ENCODE results near the gene POTEC. TPM values are rescaled to one million over a fixed set of nuclear protein-coding genes. Genes with fewer than 3 reads are reported as not detected.
"Not testable (repeated sequence)": the region's sequence is repeated elsewhere in the genome, so short reads cannot be mapped to it uniquely, and the experiment has no call there.

Gene POTEC
- total and polyA plus RNA-seq, 10 of the 15 experiments (the other 5 are each of a cell fraction or from before 2014, with no cell fraction given) = not detected

DNA sequence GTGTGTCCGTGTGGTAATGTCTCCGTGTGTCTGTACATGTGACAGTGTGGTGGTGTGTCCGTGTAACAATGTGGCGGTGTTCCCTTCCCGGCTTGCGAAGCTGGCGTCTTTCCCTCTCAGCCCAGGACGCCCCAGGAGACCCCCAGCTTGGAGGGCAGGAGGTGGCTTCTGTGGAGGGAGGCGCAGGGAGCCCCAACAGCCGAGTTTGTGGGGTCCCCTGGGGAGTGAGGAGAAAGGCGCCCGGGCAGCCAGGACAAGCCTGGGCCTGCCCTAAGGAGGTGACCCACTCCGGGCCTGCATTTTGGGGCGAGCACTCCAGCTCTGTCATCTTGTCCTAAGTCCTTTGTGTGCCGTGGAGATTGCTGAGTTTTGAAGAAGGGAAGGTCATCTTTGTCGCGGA lies 54.6 kb downstream of the POTEC start:
- H3K4me3 ChIP-seq; ATAC-seq; H3K4me1 ChIP-seq (ENCODE audit: control insufficient read depth, insufficient read depth, low read length); DNase-seq (ENCODE audit: low read depth, low spot score); H3K9ac ChIP-seq (ENCODE audit: control insufficient read depth, insufficient read depth, low read length); SMC1A ChIA-PET (ENCODE audit: uncharacterized antibody, unreplicated experiment); FAIRE-seq; H2AFZ ChIP-seq (ENCODE audit: control insufficient read depth, low read depth, low read length); H3K4me2 ChIP-seq (ENCODE audit: control insufficient read depth, insufficient read depth); H3K27ac ChIP-seq (ENCODE audit: control insufficient read depth, insufficient read depth); H3K9me3 ChIP-seq (replicated peaks; ENCODE audit: control insufficient read depth, insufficient read depth, low read length); H3K36me3 ChIP-seq (ENCODE audit: control insufficient read depth in 2 of 2, insufficient read depth in 2 of 2, low read length in 1 of 2); BruUV-seq (replicated peaks); POLR2A ChIA-PET; H4K20me1 ChIP-seq (ENCODE audit: control insufficient read depth, insufficient read depth); H3K79me2 ChIP-seq (ENCODE audit: control insufficient read depth, insufficient read depth, low read length); intact Hi-C loops (cut with micrococcal nuclease; ENCODE audit: unreplicated experiment); in situ Hi-C loops (cut with MboI); H3K27me3 ChIP-seq (replicated peaks in 1 of 2; ENCODE audit: control insufficient read depth in 2 of 2, insufficient read depth in 2 of 2, low read length in 1 of 2); RAD21 ChIA-PET (ENCODE audit: unreplicated experiment); CTCF ChIA-PET: not testable (repeated sequence)
- 56% methylated on average over 16 of the region's 17 CpGs for WGBS (ENCODE audit: insufficient coverage, insufficient replicate concordance, low lambda C conversion rate, missing lambda C conversion rate)

DNA sequence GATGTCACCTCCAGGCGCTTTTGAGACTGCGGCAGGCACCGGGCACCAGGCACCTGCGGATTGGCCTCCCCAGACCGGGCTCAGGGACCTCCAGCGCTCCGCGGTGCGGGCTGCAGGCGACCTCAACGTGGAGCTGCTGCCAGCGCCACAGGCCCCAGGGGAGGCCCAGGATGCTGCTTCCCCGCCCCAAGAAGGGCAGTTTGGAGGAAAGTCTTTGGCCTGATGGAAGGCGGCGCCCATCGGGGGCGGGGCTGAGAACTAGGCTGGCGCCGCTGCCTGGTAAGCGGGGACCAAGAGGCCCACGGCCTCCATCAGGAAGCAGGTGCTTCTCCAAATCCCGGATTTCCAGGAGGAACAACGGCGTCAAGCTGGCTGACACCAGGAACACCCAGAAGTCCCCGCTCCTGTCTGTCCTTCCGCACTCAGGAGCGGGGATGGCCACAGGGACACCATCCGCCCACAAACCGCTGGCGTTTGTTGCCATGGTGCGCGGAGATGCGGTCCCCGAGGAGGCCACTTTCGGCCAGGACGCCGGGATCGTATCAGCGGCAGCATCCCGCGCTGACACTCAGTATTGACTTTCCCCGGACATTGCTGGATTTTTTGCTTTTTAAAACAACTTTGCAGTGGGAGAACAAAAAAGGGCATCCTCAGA lies 56.3 kb downstream of the POTEC start:
- SMC1A ChIA-PET (ENCODE audit: uncharacterized antibody, unreplicated experiment); intact Hi-C loops (cut with micrococcal nuclease; ENCODE audit: unreplicated experiment); H3K4me2 ChIP-seq (ENCODE audit: control insufficient read depth, insufficient read depth); H2AFZ ChIP-seq (ENCODE audit: control insufficient read depth, low read depth, low read length); H3K36me3 ChIP-seq (ENCODE audit: control insufficient read depth in 2 of 2, insufficient read depth in 2 of 2, low read length in 1 of 2); H3K4me1 ChIP-seq (ENCODE audit: control insufficient read depth, insufficient read depth, low read length); POLR2A ChIA-PET; BruUV-seq (replicated peaks); RAD21 ChIA-PET (ENCODE audit: unreplicated experiment); DNase-seq (ENCODE audit: low read depth, low spot score); H3K4me3 ChIP-seq; H3K27ac ChIP-seq (ENCODE audit: control insufficient read depth, insufficient read depth); in situ Hi-C loops (cut with MboI); H3K27me3 ChIP-seq (replicated peaks in 1 of 2; ENCODE audit: control insufficient read depth in 2 of 2, insufficient read depth in 2 of 2, low read length in 1 of 2); ATAC-seq; H3K9me3 ChIP-seq (replicated peaks; ENCODE audit: control insufficient read depth, insufficient read depth, low read length); CTCF ChIA-PET; FAIRE-seq; H4K20me1 ChIP-seq (ENCODE audit: control insufficient read depth, insufficient read depth); H3K9ac ChIP-seq (ENCODE audit: control insufficient read depth, insufficient read depth, low read length); H3K79me2 ChIP-seq (ENCODE audit: control insufficient read depth, insufficient read depth, low read length): not testable (repeated sequence)
- WGBS (ENCODE audit: insufficient coverage, insufficient replicate concordance, low lambda C conversion rate, missing lambda C conversion rate) = 74% methylated on average over 17 of the region's 42 CpGs

DNA sequence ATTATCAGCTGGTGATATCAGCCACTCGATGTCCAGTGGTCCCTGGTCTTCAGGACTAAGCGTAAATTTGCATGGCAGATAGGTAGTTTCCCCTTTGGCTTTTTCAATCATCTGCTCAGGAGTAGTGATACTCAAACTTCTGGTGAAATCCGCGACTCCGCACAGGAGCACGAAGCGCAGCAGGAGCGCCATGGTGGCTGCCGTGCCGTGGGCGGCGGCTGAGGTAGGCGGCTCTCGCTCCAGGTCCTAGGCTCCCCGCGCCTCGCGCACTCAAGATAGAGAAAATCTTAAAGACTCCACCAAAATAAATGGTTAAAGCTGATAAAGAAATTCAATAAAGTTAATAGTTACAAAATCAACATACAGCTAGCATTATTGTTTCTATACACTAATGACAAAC lies 64.3 kb downstream of the POTEC start:
- BruUV-seq (replicated peaks); H3K79me2 ChIP-seq (ENCODE audit: control insufficient read depth, insufficient read depth, low read length); H3K36me3 ChIP-seq (ENCODE audit: control insufficient read depth in 2 of 2, insufficient read depth in 2 of 2, low read length in 1 of 2); H3K4me3 ChIP-seq; H3K4me2 ChIP-seq (ENCODE audit: control insufficient read depth, insufficient read depth); H3K27me3 ChIP-seq (replicated peaks in 1 of 2; ENCODE audit: control insufficient read depth in 2 of 2, insufficient read depth in 2 of 2, low read length in 1 of 2); H4K20me1 ChIP-seq (ENCODE audit: control insufficient read depth, insufficient read depth); H3K27ac ChIP-seq (ENCODE audit: control insufficient read depth, insufficient read depth); POLR2A ChIA-PET; FAIRE-seq; H3K9me3 ChIP-seq (replicated peaks; ENCODE audit: control insufficient read depth, insufficient read depth, low read length); intact Hi-C loops (cut with micrococcal nuclease; ENCODE audit: unreplicated experiment); H3K9ac ChIP-seq (ENCODE audit: control insufficient read depth, insufficient read depth, low read length); ATAC-seq; RAD21 ChIA-PET (ENCODE audit: unreplicated experiment); DNase-seq (ENCODE audit: low read depth, low spot score); H2AFZ ChIP-seq (ENCODE audit: control insufficient read depth, low read depth, low read length); CTCF ChIA-PET; SMC1A ChIA-PET (ENCODE audit: uncharacterized antibody, unreplicated experiment); H3K4me1 ChIP-seq (ENCODE audit: control insufficient read depth, insufficient read depth, low read length); in situ Hi-C loops (cut with MboI): not testable (repeated sequence)
- 81% methylated on average over 18 of the region's 18 CpGs for WGBS (ENCODE audit: insufficient coverage, insufficient replicate concordance, low lambda C conversion rate, missing lambda C conversion rate)

DNA sequence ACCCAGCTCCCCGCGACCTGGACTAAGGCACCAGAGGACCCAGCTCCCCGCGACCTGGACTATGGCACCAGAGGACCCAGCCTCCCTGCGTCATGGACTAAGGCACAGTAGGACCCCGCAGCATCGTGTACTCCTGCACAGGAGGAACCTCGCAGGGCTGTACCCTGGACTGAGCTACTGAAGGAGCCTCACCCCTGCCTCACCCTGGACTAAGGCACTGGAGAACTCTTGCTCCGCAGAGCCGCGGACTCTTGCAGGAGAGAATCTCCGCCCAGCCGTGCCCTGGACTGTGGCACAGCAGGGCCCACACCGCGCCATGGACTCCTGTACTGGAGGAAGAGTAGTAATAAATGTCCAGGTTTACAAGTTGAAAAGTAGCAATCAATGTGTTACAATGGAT lies 67.9 kb downstream of the POTEC start:
- 86% methylated on average over 15 of the region's 15 CpGs for WGBS (ENCODE audit: insufficient coverage, insufficient replicate concordance, low lambda C conversion rate, missing lambda C conversion rate)
- in situ Hi-C loops (cut with MboI); H3K27ac ChIP-seq (ENCODE audit: control insufficient read depth, insufficient read depth); intact Hi-C loops (cut with micrococcal nuclease; ENCODE audit: unreplicated experiment); CTCF ChIA-PET; DNase-seq (ENCODE audit: low read depth, low spot score); ATAC-seq; H3K9me3 ChIP-seq (replicated peaks; ENCODE audit: control insufficient read depth, insufficient read depth, low read length); H4K20me1 ChIP-seq (ENCODE audit: control insufficient read depth, insufficient read depth); SMC1A ChIA-PET (ENCODE audit: uncharacterized antibody, unreplicated experiment); H3K4me3 ChIP-seq; H2AFZ ChIP-seq (ENCODE audit: control insufficient read depth, low read depth, low read length); H3K9ac ChIP-seq (ENCODE audit: control insufficient read depth, insufficient read depth, low read length); FAIRE-seq; H3K27me3 ChIP-seq (replicated peaks in 1 of 2; ENCODE audit: control insufficient read depth in 2 of 2, insufficient read depth in 2 of 2, low read length in 1 of 2); H3K36me3 ChIP-seq (ENCODE audit: control insufficient read depth in 2 of 2, insufficient read depth in 2 of 2, low read length in 1 of 2); RAD21 ChIA-PET (ENCODE audit: unreplicated experiment); POLR2A ChIA-PET; H3K4me1 ChIP-seq (ENCODE audit: control insufficient read depth, insufficient read depth, low read length); BruUV-seq (replicated peaks); H3K4me2 ChIP-seq (ENCODE audit: control insufficient read depth, insufficient read depth); H3K79me2 ChIP-seq (ENCODE audit: control insufficient read depth, insufficient read depth, low read length): not testable (repeated sequence)

Data from GM12878 (cell line).